Measurements from ENCODE around the gene SASH1. TPM values are rescaled to one million over a fixed set of nuclear protein-coding genes. Genes with fewer than 3 reads are reported as not detected.

Gene SASH1
- total RNA-seq, 1 donor from 2014 or later = 10.6 TPM

- no peak for DNase-seq (ENCODE audit: low read depth)
- no peak overlapping the region for H3K4me3 ChIP-seq (ENCODE audit: low read depth, low read length)
- no peak for TF ChIP-seq CTCF (conservative IDR thresholded peaks at IDR 0.05; ENCODE audit: low read depth, low read length)
Measured at GRCh38 chr6:148448369-148449012, 105.9 kb downstream of the SASH1 start.

GRCh38 chr6:148450866-148451265 lies 108.2 kb downstream of the SASH1 start:
- no peak overlapping the region for H3K4me3 ChIP-seq (ENCODE audit: low read depth, low read length)
- TF ChIP-seq CTCF (conservative IDR thresholded peaks at IDR 0.05; ENCODE audit: low read depth, low read length) = no peak
- no peak for DNase-seq (ENCODE audit: low read depth)

GRCh38 chr6:148451690-148452089 lies 109.1 kb downstream of the SASH1 start:
- H3K4me3 ChIP-seq (ENCODE audit: low read depth, low read length) = no peak overlapping the region
- no peak for DNase-seq (ENCODE audit: low read depth)
- TF ChIP-seq CTCF (conservative IDR thresholded peaks at IDR 0.05; ENCODE audit: low read depth, low read length) = no peak

- TF ChIP-seq CTCF (conservative IDR thresholded peaks at IDR 0.05; ENCODE audit: low read depth, low read length) = no peak
- no peak overlapping the region for H3K4me3 ChIP-seq (ENCODE audit: low read depth, low read length)
- no peak for DNase-seq (ENCODE audit: low read depth)
Measured at GRCh38 chr6:148452876-148453275, 110.2 kb downstream of the SASH1 start.

GRCh38 chr6:148453906-148454305 lies 111.3 kb downstream of the SASH1 start:
- H3K4me3 ChIP-seq (ENCODE audit: low read depth, low read length) = no peak overlapping the region
- DNase-seq (ENCODE audit: low read depth) = no peak
- no peak for TF ChIP-seq CTCF (conservative IDR thresholded peaks at IDR 0.05; ENCODE audit: low read depth, low read length)

- DNase-seq (ENCODE audit: low read depth) = no peak
- no peak for TF ChIP-seq CTCF (conservative IDR thresholded peaks at IDR 0.05; ENCODE audit: low read depth, low read length)
Measured at GRCh38 chr6:148455225-148455624, 112.6 kb downstream of the SASH1 start.

More at GRCh38 chr6:148455225-148455624, 112.6 kb downstream of the SASH1 start:
- no peak overlapping the region for H3K4me3 ChIP-seq (ENCODE audit: low read depth, low read length)
